ENCODE data around the gene ADK.

The ADK gene

DNA sequence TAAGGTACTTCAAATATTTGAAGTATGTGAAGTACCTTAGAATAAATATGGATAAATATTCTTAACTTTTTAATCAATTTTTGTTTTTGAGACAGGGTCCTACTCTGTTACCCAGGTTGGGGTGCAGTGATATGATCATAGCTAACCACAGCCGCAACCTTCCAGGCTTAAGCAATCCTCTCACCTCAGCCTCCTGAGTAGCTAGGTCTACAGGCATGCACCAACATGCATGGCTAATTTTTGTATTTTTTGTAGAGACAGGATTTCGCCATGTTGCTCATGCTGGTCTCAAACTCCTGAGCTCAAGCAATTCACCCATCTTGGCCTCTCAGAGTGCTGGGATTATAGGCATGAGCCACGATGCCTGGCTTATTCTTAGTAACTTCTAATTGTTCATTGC lies 555.9 kb downstream of the ADK start:
- H3K27ac ChIP-seq = no peak overlapping the region
- TF ChIP-seq, protein P1, sequence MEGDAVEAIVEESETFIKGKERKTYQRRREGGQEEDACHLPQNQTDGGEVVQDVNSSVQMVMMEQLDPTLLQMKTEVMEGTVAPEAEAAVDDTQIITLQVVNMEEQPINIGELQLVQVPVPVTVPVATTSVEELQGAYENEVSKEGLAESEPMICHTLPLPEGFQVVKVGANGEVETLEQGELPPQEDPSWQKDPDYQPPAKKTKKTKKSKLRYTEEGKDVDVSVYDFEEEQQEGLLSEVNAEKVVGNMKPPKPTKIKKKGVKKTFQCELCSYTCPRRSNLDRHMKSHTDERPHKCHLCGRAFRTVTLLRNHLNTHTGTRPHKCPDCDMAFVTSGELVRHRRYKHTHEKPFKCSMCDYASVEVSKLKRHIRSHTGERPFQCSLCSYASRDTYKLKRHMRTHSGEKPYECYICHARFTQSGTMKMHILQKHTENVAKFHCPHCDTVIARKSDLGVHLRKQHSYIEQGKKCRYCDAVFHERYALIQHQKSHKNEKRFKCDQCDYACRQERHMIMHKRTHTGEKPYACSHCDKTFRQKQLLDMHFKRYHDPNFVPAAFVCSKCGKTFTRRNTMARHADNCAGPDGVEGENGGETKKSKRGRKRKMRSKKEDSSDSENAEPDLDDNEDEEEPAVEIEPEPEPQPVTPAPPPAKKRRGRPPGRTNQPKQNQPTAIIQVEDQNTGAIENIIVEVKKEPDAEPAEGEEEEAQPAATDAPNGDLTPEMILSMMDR (conservative IDR thresholded peaks at IDR 0.05) = no peak
- no peak for TF ChIP-seq ZFX (IDR thresholded peaks at IDR 0.05)

DNA sequence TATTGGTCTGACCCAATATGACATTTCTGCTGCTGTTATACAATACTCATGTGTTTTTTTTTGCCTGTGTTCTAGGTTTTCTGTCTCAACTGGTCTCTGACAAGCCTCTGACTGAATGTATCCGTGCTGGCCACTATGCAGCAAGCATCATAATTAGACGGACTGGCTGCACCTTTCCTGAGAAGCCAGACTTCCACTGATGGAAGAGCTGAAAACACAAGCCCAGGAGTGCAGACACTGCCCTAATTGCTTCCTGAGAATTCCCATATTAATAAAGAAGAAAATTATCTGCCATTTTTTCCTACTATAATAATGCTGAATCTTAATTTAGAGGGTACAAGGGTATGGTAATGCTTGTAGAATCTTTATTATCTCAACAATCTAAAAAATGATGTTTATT lies 557.2 kb downstream of the ADK start:
- TF ChIP-seq, protein P1 (conservative IDR thresholded peaks at IDR 0.05) = no peak
- no peak for TF ChIP-seq ZFX (IDR thresholded peaks at IDR 0.05)
- H3K27ac ChIP-seq = no peak overlapping the region

DNA sequence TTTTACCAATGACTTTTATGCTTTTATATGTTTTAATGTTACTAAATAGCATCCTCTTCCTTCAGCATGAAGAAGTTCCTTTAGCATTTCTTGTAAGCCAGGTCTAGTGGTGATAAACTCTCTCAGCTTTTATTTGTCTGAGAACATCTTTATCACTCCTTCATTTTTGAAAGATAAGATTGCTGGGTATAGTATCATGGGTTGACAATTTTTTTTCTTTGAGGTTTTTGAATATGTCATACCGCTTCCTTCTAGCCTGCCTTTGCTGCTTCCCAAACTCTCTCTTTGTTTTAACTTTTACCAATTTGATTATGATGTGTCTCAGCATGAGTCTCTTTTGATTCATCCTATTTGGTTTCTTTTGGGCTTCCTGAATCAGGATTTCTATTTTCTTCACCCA lies 567.2 kb downstream of the ADK start:
- TF ChIP-seq ZFX (IDR thresholded peaks at IDR 0.05) = no peak
- TF ChIP-seq, protein P1 (conservative IDR thresholded peaks at IDR 0.05) = no peak
- H3K27ac ChIP-seq = no peak overlapping the region

DNA sequence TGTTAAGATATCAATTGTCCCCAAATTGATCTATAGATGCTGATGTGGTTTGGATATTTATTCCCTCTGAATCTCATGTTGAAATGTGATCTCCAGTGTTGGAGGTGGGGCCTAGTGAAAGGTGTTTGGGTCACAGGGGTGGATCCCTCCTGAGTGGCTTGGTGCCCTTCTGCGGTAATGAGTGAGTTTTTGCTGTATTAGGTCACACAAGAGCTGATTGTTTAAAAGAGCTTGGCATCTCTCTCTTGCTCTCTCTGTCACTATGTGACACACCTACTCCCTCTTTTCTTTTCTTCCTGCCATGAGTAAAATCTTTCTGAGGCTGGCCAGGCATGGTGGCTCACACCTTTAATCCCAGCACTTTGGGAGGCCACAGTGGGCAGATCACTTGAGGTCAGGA lies 577.2 kb downstream of the ADK start:
- no peak overlapping the region for H3K27ac ChIP-seq
- no peak for TF ChIP-seq ZFX (IDR thresholded peaks at IDR 0.05)
- TF ChIP-seq, protein P1 (conservative IDR thresholded peaks at IDR 0.05) = no peak

DNA sequence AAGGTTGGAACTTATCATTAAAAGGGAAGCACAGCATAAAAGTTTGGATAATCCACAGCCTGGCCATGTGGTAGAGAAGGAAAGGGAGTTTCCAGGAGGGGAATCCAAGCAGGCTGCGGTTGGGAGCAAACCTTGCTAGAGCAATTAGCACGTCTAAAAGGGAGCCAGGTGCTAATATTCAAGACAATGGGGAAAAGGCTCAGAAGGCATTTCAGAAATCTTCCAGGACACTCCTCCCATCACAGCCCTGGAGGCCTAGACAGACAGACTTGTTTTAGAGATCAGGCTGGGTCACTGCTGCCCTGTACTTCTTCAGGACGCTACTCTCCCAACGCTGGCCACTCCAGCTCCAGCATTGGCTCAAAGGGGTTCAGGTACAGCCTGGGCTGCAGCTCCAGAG lies 579.2 kb downstream of the ADK start:
- no peak overlapping the region for H3K27ac ChIP-seq
- TF ChIP-seq, protein P1 (conservative IDR thresholded peaks at IDR 0.05) = no peak
- no peak for TF ChIP-seq ZFX (IDR thresholded peaks at IDR 0.05)

DNA sequence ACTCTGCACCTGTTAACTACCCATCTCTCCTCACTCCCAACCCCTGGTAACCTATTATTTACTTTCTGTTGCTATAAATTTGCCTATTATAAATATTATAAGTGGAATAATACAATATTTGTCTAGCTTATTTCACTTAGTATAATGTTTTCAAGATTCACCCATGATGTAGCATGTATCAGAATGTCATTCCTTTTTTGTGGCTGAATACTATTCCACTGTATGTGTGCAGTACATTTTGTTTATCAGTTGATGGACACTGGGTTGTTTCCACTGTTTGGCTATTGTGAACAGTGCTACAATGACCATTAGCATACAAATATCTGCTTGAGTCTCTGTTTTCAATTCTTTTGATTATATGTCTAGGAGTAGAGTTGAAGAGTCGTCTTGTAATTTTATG lies 582.6 kb downstream of the ADK start:
- TF ChIP-seq, protein P1 (conservative IDR thresholded peaks at IDR 0.05) = no peak
- TF ChIP-seq ZFX (IDR thresholded peaks at IDR 0.05) = no peak

DNA sequence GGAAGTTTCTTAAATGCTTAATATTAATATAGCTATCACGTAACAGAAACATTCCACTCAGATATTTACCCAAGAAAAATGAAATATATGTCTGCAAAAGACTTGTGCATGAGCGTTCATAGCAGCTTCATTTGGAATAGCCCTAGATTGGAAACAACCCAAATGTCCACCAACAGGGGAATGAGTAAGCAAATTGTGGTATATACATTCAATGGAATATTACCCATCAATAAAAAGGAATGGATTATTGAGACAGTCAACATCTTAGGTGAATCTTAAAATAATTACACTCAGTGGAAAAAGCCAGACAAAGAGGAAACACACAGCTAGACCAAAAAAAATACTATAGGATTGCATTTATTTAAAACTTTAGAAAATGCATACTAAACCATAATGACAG lies 585.0 kb downstream of the ADK start:
- no peak for TF ChIP-seq ZFX (IDR thresholded peaks at IDR 0.05)
- TF ChIP-seq, protein P1 (conservative IDR thresholded peaks at IDR 0.05) = no peak
- H3K27ac ChIP-seq = no peak overlapping the region

More for the DNA sequence above, 582.6 kb downstream of the ADK start:
- H3K27ac ChIP-seq = no peak overlapping the region
